GM23338 (cell line): Measurements from ENCODE around the gene SH3D19. TPM values are rescaled to one million over a fixed set of nuclear protein-coding genes. Genes with fewer than 3 reads are reported as not detected.

Source experiments
- ATAC-seq: fragments of 200-7000 bp; cut with Tn5 transposase; 3 replicates; pipeline ENCODE4 v1.9.1; 2020
- DNase-seq: peaks from one replicate; pipeline ENCODE4 v3.0.0-alpha.2; 2015; ENCODE audit warnings: low spot score
- H2AFZ ChIP-seq: fragments of 200-600 bp; sonication (generic); 2 replicates; pipeline ENCODE4 v1.8.0; 2016; ENCODE audit warnings: antibody characterized with exemption, mild to moderate bottlenecking, moderate library complexity
- H3F3A ChIP-seq: fragments of 200-600 bp; sonication (generic); replicated peaks from 2 replicates; pipeline ENCODE4 v1.8.0; 2017; ENCODE audit warnings: antibody characterized with exemption, mixed run types, low read depth
- H3K27ac ChIP-seq: fragments of 200-600 bp; sonication (generic); 2 replicates; pipeline ENCODE4 v1.6.1; 2016; ENCODE audit warnings: low read depth
- H3K27me3 ChIP-seq: fragments of 200-600 bp; sonication (generic); 2 replicates; pipeline ENCODE4 v1.8.0; 2016; ENCODE audit warnings: mild to moderate bottlenecking, mixed run types, moderate library complexity; ENCODE audit not compliant: insufficient read depth
- H3K36me3 ChIP-seq: fragments of 200-600 bp; sonication (generic); 2 replicates; pipeline ENCODE4 v1.8.0; 2016; ENCODE audit warnings: mild to moderate bottlenecking; ENCODE audit not compliant: insufficient read depth
- H3K4me1 ChIP-seq: fragments of 200-600 bp; sonication (generic); 2 replicates; pipeline ENCODE4 v1.8.0; 2016; ENCODE audit warnings: mild to moderate bottlenecking, moderate library complexity; ENCODE audit not compliant: insufficient read depth
- H3K4me2 ChIP-seq: fragments of 200-600 bp; sonication (generic); 2 replicates; pipeline ENCODE4 v1.7.1; 2017; ENCODE audit warnings: mixed run types
- H3K4me3 ChIP-seq: fragments of 200-600 bp; sonication (generic); 2 replicates; pipeline ENCODE4 v1.6.1; 2016; ENCODE audit warnings: mixed run types
- H3K79me2 ChIP-seq: fragments of 200-600 bp; sonication (generic); replicated peaks from 2 replicates; pipeline ENCODE4 v1.8.0; 2017; ENCODE audit warnings: mild to moderate bottlenecking; ENCODE audit not compliant: insufficient read depth
- H3K9me2 ChIP-seq: fragments of 200-600 bp; sonication (generic); 2 replicates; pipeline ENCODE4 v1.8.0; 2017; ENCODE audit not compliant: insufficient read depth
- H4K20me1 ChIP-seq: fragments of 200-600 bp; sonication (generic); replicated peaks from 2 replicates; pipeline ENCODE4 v1.8.0; 2017; ENCODE audit warnings: mild to moderate bottlenecking; ENCODE audit not compliant: insufficient read depth
- H3K27ac Mint-ChIP-seq: 2 replicates; pipeline ENCODE4 v1.8.0; 2020; ENCODE audit warnings: inconsistent platforms, mild to moderate bottlenecking, moderate library complexity, mixed read lengths
- H3K27me3 Mint-ChIP-seq: 3 replicates; pipeline ENCODE4 v1.8.0; 2022; ENCODE audit warnings: low read depth, mild to moderate bottlenecking, moderate library complexity, mixed read lengths, inconsistent platforms; ENCODE audit not compliant: insufficient read depth, poor library complexity
- H3K36me3 Mint-ChIP-seq: 3 replicates; pipeline ENCODE4 v1.8.0; 2021; ENCODE audit warnings: low read depth, mild to moderate bottlenecking, inconsistent platforms, moderate library complexity, mixed read lengths
- H3K4me1 Mint-ChIP-seq: 3 replicates; pipeline ENCODE4 v1.8.0; 2020; ENCODE audit warnings: mild to moderate bottlenecking, inconsistent platforms, mixed read lengths
- H3K4me3 Mint-ChIP-seq: 3 replicates; pipeline ENCODE4 v1.8.0; 2021; ENCODE audit warnings: moderate library complexity, mild to moderate bottlenecking, inconsistent platforms, mixed read lengths
- H3K9me3 Mint-ChIP-seq: 3 replicates; pipeline ENCODE4 v1.8.0; 2020; ENCODE audit warnings: moderate library complexity, mild to moderate bottlenecking, inconsistent platforms, mixed read lengths
- CREB1 ChIP-seq: fragments of 250-450 bp; sonication (Bioruptor Pico); IDR thresholded peaks from 2 replicates; pipeline ENCODE4 v1.5.0; 2020; ENCODE audit warnings: low read depth, mild to moderate bottlenecking, moderate library complexity
- CTCF ChIP-seq, 2 experiments: fragments of 200-600 bp in 1 of 2; sonication (generic) in 1 of 2; conservative IDR thresholded peaks; 2 replicates each; pipeline versions ENCODE4 v1.5.1 to v1.6.1; 2016 to 2017; ENCODE audit warnings: antibody characterized with exemption in 2 of 2, low read depth in 2 of 2, mild to moderate bottlenecking in 2 of 2, moderate library complexity in 1 of 2
- ETS1 ChIP-seq: IDR thresholded peaks from 2 replicates; pipeline ENCODE4 v1.6.1; 2016; ENCODE audit warnings: antibody characterized with exemption
- EZH2 ChIP-seq: fragments of 200-600 bp; sonication (generic); IDR thresholded peaks from one replicate; pipeline ENCODE4 v1.8.0; 2017; ENCODE audit warnings: antibody characterized with exemption, mild to moderate bottlenecking, low read depth; ENCODE audit not compliant: unreplicated experiment
- EZH2phosphoT487 ChIP-seq: fragments of 200-600 bp; sonication (generic); IDR thresholded peaks from one replicate; pipeline ENCODE4 v1.8.1; 2018; ENCODE audit warnings: antibody characterized with exemption; ENCODE audit not compliant: unreplicated experiment
- JUNB ChIP-seq: IDR thresholded peaks from one replicate; pipeline ENCODE4 v1.6.1; 2016; ENCODE audit warnings: antibody characterized with exemption; ENCODE audit not compliant: unreplicated experiment
- NANOG ChIP-seq: IDR thresholded peaks from 2 replicates; pipeline ENCODE4 v1.6.1; 2016; ENCODE audit warnings: antibody characterized with exemption, borderline replicate concordance
- POLR2AphosphoS5 ChIP-seq: IDR thresholded peaks from 2 replicates; pipeline ENCODE4 v1.6.1; 2016; ENCODE audit warnings: antibody characterized with exemption, low read depth
- STAT1 ChIP-seq: IDR thresholded peaks from one replicate; pipeline ENCODE4 v1.6.1; 2016; ENCODE audit warnings: antibody characterized with exemption; ENCODE audit not compliant: unreplicated experiment
- ZNF114 ChIP-seq: fragments of 250-450 bp; sonication (Bioruptor Pico); IDR thresholded peaks from 2 replicates; pipeline ENCODE4 v1.5.0; 2020; ENCODE audit warnings: mild to moderate bottlenecking, moderate library complexity
- ZNF331 ChIP-seq: fragments of 250-450 bp; sonication (Bioruptor Pico); IDR thresholded peaks from 2 replicates; pipeline ENCODE4 v1.5.0; 2020; ENCODE audit warnings: low read depth, mild to moderate bottlenecking, moderate library complexity
- polyA plus RNA-seq: library from polyadenylated mRNA; unstranded; fragments of >200 nt; fragmentation: Nextera tagmentation; extraction: Ambion mirVana; gene quantifications from 2 replicates; pipeline ENCODE4 v1.2.1, GENCODE V29; 2016
- total RNA-seq: library from RNA; depleted of rRNA; stranded (reverse); fragments of >200 nt; shearing (Covaris generic); gene quantifications from 2 replicates; pipeline ENCODE4 v1.2.3, GENCODE V29; 2014
- TF ChIP-seq, protein P1 (sequence below): fragments of 250-450 bp; sonication (Bioruptor Pico); IDR thresholded peaks from 2 replicates; pipeline ENCODE4 v1.5.0; 2020; ENCODE audit warnings: mild to moderate bottlenecking, moderate library complexity
- TF ChIP-seq, protein P2 (sequence below): IDR thresholded peaks from one replicate; pipeline ENCODE4 v1.6.1; 2018; ENCODE audit warnings: antibody characterized with exemption; ENCODE audit not compliant: unreplicated experiment

The SH3D19 gene
- total and polyA plus RNA-seq, 2 experiments from 2014 or later = 25.3 to 57.4 TPM

- no peak overlapping the region for H3K27ac ChIP-seq
- Mint-ChIP-seq H3K36me3 (peaks cover 6% of the 10 kb centered on the region), H3K27ac (no peak overlapping the region), H3K9me3 (peaks cover 6% of the 10 kb centered on the region), H3K4me1 (peaks cover 4% of the 10 kb centered on the region; the same call in 2 of the 3 replicates), H3K27me3 (no peaks in the 10 kb centered on the region), H3K4me3 (no peak overlapping the region)
- no peak overlapping the region for H2AFZ ChIP-seq
- no peak for DNase-seq
- H4K20me1 ChIP-seq = no peaks in the 10 kb centered on the region
- no peaks in the 10 kb centered on the region for H3F3A ChIP-seq
- peaks cover 22% of the 10 kb centered on the region for H3K79me2 ChIP-seq
- no peak overlapping the region for H3K4me3 ChIP-seq
- no peaks in the 10 kb centered on the region for H3K9me2 ChIP-seq
- no peak for TF ChIP-seq ZNF114 (CRISPR knock-in tag)
- no peak for TF ChIP-seq NANOG
- TF ChIP-seq, protein P1, sequence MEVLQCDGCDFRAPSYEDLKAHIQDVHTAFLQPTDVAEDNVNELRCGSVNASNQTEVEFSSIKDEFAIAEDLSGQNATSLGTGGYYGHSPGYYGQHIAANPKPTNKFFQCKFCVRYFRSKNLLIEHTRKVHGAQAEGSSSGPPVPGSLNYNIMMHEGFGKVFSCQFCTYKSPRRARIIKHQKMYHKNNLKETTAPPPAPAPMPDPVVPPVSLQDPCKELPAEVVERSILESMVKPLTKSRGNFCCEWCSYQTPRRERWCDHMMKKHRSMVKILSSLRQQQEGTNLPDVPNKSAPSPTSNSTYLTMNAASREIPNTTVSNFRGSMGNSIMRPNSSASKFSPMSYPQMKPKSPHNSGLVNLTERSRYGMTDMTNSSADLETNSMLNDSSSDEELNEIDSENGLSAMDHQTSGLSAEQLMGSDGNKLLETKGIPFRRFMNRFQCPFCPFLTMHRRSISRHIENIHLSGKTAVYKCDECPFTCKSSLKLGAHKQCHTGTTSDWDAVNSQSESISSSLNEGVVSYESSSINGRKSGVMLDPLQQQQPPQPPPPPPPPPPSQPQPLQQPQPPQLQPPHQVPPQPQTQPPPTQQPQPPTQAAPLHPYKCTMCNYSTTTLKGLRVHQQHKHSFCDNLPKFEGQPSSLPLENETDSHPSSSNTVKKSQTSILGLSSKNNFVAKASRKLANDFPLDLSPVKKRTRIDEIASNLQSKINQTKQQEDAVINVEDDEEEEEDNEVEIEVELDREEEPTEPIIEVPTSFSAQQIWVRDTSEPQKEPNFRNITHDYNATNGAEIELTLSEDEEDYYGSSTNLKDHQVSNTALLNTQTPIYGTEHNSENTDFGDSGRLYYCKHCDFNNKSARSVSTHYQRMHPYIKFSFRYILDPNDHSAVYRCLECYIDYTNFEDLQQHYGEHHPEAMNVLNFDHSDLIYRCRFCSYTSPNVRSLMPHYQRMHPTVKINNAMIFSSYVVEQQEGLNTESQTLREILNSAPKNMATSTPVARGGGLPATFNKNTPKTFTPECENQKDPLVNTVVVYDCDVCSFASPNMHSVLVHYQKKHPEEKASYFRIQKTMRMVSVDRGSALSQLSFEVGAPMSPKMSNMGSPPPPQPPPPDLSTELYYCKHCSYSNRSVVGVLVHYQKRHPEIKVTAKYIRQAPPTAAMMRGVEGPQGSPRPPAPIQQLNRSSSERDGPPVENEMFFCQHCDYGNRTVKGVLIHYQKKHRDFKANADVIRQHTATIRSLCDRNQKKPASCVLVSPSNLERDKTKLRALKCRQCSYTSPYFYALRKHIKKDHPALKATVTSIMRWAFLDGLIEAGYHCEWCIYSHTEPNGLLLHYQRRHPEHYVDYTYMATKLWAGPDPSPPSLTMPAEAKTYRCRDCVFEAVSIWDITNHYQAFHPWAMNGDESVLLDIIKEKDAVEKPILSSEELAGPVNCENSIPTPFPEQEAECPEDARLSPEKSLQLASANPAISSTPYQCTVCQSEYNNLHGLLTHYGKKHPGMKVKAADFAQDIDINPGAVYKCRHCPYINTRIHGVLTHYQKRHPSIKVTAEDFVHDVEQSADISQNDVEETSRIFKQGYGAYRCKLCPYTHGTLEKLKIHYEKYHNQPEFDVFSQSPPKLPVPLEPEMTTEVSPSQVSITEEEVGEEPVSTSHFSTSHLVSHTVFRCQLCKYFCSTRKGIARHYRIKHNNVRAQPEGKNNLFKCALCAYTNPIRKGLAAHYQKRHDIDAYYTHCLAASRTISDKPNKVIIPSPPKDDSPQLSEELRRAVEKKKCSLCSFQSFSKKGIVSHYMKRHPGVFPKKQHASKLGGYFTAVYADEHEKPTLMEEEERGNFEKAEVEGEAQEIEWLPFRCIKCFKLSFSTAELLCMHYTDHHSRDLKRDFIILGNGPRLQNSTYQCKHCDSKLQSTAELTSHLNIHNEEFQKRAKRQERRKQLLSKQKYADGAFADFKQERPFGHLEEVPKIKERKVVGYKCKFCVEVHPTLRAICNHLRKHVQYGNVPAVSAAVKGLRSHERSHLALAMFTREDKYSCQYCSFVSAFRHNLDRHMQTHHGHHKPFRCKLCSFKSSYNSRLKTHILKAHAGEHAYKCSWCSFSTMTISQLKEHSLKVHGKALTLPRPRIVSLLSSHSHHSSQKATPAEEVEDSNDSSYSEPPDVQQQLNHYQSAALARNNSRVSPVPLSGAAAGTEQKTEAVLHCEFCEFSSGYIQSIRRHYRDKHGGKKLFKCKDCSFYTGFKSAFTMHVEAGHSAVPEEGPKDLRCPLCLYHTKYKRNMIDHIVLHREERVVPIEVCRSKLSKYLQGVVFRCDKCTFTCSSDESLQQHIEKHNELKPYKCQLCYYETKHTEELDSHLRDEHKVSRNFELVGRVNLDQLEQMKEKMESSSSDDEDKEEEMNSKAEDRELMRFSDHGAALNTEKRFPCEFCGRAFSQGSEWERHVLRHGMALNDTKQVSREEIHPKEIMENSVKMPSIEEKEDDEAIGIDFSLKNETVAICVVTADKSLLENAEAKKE (CRISPR knock-in tag) = no peak
- TF ChIP-seq ZNF331 (CRISPR knock-in tag) = no peak
- TF ChIP-seq ETS1 = no peak
- TF ChIP-seq, protein P2, sequence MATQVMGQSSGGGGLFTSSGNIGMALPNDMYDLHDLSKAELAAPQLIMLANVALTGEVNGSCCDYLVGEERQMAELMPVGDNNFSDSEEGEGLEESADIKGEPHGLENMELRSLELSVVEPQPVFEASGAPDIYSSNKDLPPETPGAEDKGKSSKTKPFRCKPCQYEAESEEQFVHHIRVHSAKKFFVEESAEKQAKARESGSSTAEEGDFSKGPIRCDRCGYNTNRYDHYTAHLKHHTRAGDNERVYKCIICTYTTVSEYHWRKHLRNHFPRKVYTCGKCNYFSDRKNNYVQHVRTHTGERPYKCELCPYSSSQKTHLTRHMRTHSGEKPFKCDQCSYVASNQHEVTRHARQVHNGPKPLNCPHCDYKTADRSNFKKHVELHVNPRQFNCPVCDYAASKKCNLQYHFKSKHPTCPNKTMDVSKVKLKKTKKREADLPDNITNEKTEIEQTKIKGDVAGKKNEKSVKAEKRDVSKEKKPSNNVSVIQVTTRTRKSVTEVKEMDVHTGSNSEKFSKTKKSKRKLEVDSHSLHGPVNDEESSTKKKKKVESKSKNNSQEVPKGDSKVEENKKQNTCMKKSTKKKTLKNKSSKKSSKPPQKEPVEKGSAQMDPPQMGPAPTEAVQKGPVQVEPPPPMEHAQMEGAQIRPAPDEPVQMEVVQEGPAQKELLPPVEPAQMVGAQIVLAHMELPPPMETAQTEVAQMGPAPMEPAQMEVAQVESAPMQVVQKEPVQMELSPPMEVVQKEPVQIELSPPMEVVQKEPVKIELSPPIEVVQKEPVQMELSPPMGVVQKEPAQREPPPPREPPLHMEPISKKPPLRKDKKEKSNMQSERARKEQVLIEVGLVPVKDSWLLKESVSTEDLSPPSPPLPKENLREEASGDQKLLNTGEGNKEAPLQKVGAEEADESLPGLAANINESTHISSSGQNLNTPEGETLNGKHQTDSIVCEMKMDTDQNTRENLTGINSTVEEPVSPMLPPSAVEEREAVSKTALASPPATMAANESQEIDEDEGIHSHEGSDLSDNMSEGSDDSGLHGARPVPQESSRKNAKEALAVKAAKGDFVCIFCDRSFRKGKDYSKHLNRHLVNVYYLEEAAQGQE = no peak
- no peak for TF ChIP-seq EZH2phosphoT487
- TF ChIP-seq JUNB = no peak
- TF ChIP-seq CTCF (conservative IDR thresholded peaks at IDR 0.05; ENCODE audit: low read depth in 2 of 2) = no peak
- no peak for TF ChIP-seq CREB1 (CRISPR knock-in tag)
- TF ChIP-seq STAT1 = no peak
- TF ChIP-seq EZH2 = no peak
- no peak for TF ChIP-seq POLR2AphosphoS5
- H3K4me1 ChIP-seq = no peaks in the 10 kb centered on the region
- no peak overlapping the region for H3K4me2 ChIP-seq
- no peaks in the 10 kb centered on the region for H3K36me3 ChIP-seq
- no peak for ATAC-seq
- H3K27me3 ChIP-seq = no peaks in the 10 kb centered on the region
Observed at GRCh38 chr4:151197247-151197646, 128.2 kb downstream of the SH3D19 start.
